NCI-H748 treated with DMSO at 0.1 percent for 48 hours (cell line): ENCODE results near the gene SLC8A1.

ENCODE experiments used
- DNase-seq: peaks from one replicate; lab custom pipeline; 2025; lab: John Stamatoyannopoulos, UW

SLC8A1 gene

DNA sequence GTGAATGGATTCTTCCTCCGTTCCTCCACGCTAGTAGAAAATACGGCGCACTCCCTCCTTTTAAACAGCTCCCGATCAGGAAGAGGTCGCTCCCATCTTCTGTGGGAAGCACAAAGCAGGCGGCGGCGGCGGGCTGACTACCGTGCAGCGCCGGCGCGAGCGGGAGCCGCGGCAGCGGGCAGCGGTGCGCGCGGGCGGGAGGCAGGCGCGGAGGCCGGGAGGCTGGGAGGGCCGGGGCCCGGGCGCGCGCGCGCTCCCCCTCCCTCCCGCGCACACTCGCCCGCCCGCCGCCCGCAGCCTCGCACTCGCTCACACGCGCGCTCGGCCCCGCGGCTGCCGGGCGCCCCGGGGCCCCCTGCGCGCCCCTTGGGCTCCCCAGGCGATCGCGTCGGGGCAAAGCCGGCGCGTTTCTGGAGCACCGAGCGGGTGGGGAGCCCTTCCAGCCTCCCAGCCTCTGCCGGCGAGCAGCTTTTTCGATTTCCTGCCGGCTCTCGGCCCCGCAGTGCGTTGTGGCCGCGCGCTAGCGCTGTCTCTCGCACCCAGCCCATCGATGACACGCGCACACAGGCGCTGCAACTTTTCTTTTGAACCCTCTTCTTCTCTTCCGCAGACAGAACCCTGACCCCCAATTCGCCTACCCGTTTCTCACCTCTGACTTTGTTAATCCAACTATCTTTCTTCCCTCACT, at the start of gene SLC8A1:
Gene SLC8A1, minus strand, starts transcription at position 173 of the 688 bp plus-strand sequence.
- DNase-seq = peak; percentile 49

DNA sequence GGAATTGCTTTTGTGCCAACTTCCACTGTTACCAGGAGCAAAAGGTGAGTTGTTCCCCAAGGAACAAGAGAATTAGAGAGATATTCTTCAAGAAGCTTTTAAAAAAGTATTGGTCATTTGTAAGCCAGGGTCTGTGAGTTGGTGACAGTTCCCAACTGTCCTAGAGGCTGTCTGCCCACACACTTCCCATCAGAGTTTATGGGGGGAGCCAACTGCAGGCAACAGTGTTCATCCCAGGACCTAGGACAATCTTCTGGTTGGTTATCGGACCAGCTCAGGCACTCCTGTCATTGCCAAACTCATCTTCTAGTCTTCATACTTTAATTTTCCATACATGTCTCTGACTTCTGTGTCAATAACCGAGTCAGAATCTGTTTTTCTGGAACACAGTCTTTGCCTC, 47.5 kb upstream of the SLC8A1 start:
- DNase-seq = no peak

DNA sequence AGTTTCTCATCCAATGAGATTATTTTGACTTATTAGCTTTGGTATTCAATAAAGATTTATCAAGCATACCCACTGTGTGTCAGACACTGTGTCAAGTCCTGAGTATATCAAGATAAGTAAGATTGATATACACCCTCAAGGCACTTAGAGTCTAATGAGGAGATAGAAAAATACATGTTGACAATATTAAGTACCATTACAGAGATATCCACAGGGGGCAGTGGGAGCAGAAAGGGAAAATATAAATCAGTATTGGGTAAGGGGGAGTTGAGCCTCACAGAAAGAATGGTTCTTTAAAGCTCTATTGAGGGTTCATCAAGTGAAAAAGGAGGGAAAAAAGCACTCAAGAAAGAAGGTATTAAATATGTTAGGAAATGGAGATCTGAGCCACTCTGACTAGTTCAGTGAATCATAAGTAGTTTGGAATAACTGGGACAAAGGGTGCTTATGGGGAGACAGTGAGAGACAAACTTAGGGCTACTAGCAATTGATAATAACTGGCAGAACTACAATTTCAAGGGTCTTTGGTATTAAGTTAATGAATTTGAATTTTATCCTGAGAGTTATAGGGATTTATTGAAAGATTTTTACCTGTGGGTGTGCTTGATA, 45.5 kb upstream of the SLC8A1 start:
- DNase-seq = no peak

DNA sequence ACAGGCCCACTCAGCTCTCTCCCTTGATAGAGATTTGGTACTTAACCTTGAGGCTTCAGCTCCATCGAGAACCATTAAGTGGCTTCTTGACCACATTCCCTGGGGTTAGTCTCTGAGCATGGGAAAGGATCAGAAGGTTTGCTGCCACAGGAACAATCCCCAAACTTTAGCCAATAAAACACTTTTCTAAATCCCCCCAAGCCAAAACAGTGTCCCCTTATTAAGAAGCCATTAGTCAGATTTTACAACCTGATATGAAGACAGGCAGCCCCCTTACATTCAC, 37.7 kb upstream of the SLC8A1 start:
- no peak for DNase-seq

DNA sequence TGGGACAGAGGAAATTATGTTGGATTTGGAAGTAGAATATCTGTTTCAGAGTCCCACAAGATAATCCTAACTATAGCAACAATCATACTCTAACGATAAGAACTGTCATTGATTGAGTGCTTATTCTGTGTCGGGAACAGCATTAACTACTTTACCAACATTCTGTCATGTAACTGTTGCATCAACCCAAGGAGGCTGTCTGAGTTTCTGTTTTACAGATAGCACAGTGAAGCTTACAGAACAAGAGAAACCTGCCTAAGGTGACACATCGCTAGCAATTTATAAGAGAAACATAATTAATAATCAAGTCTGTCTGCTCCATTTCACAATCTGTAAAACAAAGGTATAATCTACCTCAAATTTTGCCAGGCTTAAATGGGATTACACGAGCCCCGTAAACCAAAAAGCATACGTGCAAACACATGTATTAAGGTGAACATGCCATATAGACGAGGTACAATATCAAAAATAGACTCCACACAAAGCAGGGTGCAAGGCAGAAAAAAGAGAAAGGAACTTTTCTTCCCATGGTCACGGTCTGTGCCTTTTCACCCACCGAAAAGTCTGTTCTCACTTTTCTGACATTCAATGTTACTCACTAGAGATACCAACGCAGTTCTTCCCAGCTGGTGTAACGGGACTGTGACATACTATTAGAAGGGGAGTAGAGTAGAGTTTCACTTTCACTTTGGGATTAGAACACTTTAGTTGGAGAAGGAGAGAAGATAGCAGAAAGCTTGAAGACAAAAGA, 37.2 kb upstream of the SLC8A1 start:
- DNase-seq = no peak

DNA sequence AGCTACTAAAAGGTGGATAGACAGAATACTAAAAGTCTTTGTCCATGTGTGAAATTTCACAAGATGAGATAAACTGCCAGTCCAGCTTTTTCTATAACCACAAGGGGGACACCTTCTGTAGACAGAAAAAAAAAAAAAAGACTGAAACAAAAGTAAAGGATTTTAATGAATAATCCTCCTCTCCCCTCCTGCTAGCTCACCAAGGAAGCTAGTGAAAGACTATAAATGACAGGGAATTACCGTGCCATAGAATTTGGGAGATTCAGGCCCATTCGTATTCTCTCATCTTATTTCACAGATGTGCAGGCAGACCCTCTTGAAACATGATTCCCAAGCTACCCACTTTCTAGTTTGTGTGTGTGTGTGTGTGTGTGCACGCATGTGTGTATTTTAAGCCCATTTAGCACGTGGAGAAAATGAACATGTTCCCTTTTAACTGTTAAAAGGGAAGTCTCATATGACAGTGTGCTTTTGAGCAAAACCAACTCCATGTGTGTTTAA, 36.3 kb upstream of the SLC8A1 start:
- DNase-seq = peak; percentile 2

DNA sequence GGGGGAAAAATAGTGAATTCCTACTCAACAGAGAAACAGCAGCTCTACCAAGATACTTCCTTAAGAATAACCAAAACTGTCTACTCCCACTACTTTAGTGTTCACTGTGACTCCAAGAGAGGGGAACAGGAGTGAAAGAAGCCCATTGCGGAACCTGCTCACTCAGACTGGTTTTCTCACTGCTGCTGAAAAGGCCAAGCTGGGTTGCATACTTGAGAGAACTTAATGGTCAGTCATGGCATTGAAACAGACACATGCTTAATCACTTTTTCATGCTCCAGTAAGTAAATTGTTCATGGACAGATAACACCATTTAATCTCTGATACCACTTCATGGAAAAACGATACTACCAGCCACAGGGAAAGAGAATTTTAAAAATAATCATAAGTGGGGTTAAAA, 35.7 kb upstream of the SLC8A1 start:
- no peak for DNase-seq

DNA sequence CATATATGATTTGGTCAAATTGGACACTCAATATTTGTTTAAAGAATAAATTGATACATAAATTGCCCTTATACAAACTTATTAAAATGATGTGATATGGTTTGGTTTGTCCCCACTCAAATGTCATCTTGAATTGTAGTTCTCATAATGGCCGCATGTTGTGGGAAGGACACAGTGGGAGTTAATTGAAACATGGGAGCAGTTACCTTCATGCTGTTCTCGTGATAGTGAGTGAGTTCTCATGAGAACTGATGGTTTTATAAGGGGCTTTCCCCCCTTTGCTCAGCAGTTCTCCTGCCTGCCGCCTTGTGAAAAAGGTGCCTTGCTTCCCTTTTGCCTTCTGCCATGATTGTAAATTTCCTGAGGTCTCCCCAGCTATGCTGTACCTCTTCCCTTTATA, 34.0 kb upstream of the SLC8A1 start:
- no peak for DNase-seq

DNA sequence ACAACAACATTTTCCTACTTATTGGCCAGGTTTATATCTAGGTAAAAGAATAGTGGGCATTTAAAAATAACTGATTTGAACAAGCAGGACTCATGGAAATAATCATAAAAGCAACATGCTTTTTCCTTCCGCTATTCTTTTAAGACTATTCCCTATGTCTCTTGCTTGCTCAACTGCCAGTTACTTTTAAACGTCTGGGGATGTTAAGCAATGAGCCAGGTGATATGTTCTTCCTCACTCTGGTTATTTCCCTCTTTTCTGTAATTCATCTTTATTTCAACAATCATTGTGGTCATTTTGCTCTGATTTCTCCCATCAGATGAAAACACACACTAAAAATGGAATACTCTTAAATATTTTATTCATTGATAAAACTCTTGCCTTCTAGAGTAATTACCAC, 33.4 kb upstream of the SLC8A1 start:
- DNase-seq = no peak

DNA sequence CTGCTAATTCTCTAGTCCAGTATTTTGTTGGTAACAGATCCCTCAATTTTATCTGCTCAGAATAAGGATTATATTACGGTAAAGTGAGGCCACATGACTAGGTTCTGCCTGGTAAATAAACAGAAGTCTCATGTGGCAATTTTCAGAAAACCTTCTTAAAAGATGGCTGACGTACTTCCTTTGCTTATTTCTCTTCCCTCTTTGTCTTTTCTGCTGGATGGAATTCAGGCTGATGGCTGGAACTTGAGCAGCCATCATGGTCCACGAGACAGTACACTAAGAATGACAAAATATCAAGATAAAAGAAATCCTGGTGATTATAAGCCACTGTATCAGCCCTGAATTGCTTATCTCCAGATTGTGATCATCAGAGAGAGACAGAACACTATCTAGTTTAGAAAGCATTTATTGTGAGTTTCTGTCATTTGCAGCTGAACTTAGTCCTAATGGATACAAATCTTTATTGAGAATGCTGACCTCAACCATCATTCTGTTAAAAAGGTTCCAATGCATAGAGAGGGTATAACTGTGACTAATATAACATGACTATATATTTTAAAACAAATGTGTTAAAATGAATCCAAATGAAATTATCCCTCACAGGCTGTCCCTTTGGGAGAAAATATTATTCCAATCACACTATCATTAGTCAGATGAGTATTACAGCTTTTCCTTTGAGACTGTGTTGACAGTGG, 31.8 kb upstream of the SLC8A1 start:
- DNase-seq = no peak

DNA sequence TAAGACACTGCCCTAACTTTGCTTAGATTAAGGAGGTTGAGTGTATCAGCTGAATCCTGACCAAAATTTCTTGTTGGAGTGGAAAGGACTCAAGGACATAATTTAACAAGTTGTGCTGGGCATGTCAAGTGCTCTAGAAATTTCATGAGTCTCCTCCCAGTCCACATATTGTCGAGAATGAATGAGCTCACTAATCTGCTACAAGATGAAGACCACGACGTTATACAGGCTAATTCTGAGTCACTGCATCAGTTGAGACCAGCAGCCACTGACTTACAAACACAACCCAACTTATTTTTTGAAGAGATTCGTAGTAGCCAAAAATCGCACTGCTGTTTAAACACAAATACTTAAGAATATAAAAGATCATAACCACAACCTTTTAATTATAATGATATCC, 28.7 kb upstream of the SLC8A1 start:
- no peak for DNase-seq

DNA sequence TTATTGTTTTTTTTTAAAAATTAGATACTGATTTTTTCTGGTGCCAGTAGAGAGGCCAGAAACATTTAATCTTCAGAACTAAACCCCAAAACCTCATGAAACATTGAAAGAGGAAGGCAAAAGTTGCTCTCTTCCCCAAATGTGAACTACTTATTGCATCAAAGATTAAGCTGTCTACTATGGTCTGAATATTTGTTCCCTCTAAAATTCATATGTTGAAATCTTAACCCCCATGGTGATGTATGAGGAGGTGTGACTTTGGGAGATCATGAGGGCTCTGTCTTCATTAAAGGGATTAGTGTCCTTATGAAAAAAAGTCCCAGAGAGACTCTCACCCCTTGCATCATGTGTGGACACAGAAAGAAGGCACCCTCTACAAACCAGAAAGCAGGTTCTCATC, 28.2 kb upstream of the SLC8A1 start:
- DNase-seq = no peak

DNA sequence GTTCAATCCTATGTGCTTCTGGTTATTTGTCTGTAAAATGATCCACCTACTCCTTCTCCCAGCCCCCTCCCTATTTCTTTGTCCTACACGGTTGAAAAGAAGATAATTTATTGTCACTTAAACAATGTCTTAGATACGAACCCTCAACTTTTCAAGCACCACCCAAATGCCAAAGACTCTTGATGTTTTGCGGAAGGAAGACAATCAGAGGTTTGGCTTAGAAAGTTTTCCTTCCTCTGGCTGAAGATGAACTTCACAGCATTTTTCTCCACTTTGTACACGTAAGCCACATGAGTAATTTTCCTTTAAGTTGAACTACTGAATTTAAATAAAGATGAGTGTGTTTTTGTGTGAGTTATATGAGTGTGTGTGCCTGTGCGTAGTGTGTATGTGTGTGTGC, 25.5 kb upstream of the SLC8A1 start:
- no peak for DNase-seq

DNA sequence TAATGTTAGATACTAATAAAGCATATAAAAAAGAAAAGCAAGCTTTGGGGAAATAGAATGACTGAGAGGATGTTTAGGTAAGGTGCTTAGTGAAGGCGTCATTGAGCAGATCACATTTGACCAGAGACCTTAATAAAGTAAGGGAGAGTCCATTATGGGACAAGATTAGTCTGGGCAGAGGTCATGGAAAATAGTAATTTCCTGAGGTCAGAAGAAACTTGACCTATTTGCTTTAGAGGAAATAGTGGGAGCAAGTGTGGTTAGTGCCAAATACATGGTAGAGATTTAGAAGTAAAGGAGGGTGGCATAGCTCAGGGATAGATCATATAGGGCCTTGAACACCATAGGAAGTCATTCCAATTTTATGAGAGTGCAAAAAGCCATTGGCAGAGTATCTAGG, 24.5 kb upstream of the SLC8A1 start:
- no peak for DNase-seq

DNA sequence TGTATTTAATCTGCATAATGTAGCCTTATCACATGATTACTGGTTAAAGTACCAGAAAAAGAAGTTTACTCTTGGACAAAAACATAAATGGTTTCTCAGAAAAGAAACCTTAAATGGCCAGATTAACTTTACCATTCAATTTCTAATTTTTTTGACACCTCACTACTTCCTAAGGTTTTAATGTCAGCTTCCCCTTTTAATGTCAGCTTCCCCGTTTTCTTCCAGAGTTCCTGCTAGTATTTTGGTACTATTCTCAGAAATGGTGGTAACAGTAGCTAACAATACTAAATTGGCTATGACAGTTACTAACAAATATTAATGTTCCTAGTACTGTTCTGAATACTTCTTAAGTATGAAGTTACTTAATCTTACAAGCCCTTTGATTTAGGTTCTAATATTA, 22.4 kb upstream of the SLC8A1 start:
- DNase-seq = no peak

DNA sequence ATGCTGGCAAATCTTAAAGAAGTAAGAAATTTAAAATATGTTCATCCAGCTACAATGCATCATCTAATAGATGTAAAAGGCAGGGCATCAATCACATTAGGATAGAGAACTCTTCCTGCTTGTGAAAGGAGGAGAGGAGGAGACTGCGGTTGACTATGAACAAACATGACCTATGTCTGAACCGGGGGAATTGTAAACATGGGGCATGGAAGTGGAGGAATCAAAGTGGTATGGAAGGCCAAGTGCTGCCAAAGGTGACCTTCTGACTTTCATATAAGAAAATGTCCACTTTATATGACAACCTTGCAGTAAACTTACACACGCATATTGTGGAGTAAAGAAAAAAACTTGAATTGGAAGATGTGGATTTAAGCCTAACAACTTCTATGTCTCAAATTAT, 20.0 kb upstream of the SLC8A1 start:
- DNase-seq = no peak

DNA sequence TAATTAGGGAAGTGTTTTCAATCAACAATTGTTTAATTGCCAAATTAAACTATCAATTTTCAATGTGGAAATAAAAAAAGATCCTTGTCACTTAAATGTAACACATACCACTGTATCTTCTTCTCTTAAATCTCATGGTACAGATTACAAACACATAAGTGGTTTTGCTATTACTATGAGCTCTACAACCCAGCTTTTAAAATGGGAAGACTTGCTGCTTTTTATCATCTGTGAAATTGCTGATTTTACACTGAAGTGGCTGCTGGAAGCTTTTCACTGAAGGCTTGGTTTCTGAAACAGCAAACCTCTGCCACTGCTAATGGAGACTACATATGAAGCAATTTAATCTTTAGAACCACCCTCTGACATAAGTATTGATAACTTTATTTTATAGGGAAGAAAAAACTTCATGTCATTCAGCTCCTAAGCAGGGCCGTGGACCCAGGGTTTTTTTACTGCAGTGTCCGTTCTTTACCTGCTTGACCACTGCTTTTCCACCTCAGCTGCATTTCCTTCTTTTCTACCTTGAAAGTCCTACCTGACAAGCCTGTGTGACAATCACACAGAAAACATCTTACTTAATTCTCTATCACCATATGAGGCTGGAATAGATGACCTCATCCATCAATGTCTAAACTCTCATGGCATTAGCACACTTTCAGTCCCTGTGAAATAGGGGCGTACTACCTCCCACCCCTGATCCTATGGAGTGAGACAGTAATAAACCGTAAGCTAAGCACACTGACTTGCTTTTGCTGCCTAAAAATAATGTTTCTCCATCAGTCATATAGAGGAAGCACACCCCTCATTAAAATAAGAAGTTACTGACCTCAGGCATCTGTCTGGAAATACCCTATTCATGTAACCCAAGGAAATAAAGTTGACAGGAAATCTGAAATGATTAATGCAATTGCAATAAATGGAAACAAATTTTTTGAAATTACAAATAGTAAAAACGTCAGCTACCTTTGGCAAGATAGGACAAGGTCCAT, 19.2 kb upstream of the SLC8A1 start:
- DNase-seq = no peak

DNA sequence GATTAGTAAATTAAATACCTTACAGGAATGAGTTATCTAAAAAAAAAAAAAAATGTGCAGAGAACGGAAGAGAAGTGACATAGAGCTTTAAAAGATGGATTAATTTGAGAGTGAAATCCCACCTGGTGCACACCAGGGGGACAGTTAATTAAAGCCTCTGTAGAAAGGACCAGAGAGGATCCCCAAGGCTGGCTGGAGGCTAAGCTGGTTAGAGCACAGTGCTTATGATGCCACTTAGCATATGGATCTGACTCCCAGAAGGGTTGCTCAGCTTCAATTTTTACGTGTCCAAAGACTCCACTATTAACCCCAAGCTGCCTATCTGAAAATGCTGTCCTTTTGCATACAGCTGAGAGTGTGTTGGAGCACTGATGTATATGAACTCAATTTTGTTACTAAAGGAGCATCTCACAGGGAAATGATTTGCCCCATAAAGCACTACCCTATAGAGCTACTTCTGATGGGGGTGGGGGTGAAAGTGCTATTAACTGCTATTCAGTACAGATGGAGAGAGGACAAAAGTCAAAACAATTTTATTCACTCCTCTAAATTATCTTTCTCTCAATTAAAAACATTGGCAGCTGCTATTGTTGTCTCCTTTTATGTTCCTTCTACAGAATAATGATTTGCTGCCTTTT, 15.2 kb upstream of the SLC8A1 start:
- peak; percentile 67 for DNase-seq

DNA sequence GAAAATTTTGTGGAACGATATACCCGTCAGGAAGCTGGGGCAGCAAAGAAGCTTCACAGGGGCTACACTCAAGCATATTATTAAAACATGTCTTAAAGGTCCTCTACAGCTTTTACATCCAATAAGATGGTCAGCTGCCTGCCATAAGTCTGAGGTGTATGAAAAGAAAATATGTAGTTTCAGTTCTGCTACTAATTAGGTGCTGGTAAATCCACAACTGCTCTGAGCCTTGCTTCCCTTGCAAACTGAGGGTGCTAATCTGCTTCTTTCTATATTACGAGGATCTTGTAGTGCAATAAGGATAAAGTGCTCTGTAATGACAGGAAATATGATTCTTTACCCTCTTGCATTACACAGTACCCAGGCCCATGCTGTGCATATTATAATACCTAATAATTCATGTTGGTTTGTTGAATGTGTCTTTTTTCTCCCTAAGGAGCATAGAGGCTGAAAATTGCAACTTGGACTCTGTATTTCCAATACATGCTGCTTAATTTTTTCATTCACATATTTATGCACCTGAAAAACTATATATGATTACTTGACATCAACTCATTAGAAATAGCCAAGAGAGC, 14.5 kb upstream of the SLC8A1 start:
- no peak for DNase-seq

DNA sequence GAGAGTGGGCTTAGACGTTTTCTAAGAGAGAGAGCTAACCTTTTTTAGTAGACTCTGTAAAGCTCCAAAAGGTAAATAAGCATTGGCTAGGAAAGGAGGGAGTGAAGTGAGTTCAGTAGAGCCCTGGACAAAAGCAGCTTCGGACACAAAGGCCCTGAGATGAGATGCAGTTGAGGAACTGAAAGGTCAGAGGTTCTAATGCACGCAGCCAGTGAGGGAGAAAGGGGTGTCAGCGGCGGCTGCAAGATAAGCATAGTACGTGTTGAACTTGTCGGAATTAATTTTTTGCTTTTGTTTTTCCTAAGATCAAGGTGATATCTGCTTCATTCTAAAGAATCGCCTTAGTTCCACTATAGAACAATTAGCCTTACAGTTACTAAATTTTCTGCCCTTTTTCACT, 11.2 kb upstream of the SLC8A1 start:
- no peak for DNase-seq
